HG02852 (cell line): Measurements from ENCODE around the gene EVI5L.
A peak's percentile ranks its signal among the peaks of the same experiment; 100 is the strongest.

ENCODE experiments used
- ATAC-seq: cut with Tn5 transposase; IDR thresholded peaks from one replicate; pipeline ENCODE4 v1.9.1; 2021; ENCODE audit warnings: mild to moderate bottlenecking, moderate library complexity; ENCODE audit not compliant: unreplicated experiment

EVI5L gene

DNA sequence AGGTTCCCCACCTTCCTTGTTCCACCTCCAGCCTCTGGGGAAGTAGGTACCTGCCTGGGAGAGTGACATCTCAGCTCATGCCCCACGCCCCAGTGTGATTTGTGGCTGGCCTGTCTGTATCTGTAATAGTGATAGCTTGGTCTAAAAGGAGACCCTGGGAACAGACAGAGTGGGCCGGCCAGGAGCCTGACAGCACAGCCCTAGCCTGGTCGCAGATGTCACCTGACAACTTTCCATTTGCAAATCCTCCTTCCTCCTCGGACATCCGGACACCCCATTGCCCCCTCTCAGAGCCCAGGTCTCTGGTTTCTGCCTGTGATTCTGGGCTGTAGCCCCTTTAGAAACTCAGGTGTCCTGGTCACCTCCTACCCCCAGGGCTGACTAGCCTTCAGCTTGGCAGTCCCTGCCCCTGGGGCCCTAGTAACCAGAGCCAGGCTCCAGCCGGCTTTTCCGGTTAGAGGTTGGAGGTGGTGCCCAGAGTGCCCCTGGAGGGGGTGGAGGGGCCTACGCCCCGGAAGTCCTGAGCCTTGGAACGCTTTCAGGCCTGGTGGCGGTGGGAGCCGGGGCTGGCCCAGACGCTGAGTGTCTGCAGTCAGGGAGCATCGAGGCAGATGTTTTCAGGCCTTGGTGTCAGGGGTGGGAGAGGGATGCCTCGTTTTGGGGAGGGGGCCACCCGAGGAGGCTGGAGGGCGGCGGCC lies 64.7 kb downstream of the EVI5L start:
- no peak for ATAC-seq

DNA sequence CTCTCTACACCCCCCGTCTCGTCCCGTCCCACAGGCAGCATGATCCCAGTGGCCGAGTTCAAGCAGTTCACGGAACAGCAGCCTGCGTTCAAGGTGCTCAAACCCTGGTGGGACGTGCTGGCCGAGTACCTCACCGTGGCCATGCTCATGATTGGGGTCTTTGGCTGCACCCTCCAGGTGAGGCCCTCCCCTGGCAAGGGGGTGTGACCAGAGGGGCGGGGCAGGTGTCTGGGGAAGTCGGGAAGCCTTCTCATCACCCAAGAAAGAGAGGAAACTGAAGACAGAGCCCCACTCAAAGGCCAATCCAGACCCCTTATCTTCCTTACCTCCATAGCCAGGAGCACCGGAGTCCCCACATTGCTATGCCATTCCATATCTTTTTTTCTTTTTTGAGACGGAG lies 65.5 kb downstream of the EVI5L start:
- ATAC-seq = no peak

DNA sequence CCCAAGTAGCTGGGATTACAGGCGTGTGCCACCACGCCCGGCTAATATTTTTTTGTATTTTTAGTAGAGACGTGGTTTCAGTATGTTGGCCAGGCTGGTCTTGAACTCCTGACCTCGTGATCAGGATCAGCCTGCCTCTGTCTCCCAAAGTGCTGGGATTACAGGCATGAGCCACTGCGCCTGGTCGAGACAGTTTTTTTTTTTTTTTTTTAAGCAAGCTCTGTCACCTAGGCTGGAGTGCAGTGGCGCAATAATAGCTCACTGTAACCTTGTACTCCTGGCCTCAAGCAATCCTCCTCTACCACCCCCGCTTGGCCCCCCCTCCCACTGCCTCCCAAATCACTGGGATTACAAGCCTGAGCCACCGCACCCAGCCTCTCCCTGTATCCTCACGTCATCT lies 67.3 kb downstream of the EVI5L start:
- ATAC-seq = no peak

DNA sequence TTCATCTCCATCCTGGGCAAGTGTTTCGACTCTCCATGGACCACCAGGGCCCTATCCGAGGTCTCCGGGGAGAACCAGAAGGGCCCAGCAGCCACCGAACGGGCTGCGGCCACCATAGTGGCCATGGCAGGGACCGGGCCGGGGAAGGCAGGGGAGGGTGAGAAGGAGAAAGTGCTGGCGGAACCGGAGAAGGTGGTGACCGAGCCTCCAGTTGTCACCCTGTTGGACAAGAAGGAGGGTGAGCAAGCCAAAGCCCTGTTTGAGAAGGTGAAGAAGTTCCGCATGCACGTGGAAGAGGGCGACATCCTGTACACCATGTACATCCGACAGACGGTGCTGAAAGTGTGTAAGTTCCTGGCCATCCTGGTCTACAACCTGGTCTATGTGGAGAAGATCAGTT lies 68.9 kb downstream of the EVI5L start:
- no peak for ATAC-seq

DNA sequence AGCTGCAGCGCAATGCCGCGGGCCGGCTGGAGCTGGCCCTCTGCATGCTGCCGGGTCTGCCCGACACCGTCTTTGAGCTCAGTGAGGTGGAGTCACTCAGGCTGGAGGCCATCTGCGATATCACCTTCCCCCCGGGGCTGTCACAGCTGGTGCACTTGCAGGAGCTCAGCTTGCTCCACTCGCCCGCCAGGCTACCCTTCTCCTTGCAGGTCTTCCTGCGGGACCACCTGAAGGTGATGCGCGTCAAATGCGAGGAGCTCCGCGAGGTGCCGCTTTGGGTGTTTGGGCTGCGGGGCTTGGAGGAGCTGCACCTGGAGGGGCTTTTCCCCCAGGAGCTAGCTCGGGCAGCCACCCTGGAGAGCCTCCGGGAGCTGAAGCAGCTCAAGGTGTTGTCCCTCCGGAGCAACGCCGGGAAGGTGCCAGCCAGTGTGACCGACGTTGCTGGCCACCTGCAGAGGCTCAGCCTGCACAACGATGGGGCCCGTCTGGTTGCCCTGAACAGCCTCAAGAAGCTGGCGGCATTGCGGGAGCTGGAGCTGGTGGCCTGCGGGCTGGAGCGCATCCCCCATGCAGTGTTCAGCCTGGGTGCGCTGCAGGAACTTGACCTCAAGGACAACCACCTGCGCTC lies 69.8 kb downstream of the EVI5L start:
- ATAC-seq = no peak

DNA sequence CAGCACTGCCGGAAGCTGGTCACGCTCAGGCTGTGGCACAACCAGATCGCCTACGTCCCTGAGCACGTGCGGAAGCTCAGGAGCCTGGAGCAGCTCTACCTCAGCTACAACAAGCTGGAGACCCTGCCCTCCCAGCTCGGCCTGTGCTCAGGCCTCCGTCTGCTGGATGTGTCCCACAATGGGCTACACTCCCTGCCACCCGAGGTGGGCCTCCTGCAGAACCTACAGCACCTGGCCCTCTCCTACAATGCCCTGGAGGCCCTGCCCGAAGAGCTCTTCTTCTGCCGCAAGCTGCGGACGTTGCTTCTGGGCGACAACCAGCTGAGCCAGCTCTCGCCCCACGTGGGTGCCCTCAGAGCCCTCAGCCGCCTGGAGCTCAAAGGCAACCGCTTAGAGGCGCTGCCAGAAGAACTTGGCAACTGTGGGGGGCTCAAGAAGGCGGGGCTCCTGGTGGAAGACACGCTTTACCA lies 70.4 kb downstream of the EVI5L start:
- no peak for ATAC-seq

DNA sequence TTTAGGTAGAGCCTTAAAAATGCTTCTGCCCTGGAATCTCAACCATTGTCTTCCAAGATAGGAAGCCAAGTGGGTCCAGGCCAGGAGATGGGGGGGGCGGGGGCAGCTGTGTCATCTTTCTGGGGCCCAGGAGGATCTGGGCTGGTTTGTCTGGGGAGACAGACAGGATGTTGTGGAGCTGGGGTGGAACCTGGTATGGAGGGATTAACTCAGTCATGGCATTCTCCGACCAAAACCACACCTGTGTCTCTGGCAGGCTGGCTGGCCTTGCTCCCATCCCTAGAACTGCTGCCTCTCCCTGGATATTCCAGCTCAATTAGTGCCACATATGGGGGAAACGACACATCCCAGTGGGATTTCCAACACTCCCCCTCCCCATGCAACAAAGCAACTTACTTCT lies 70.9 kb downstream of the EVI5L start:
- no peak for ATAC-seq

DNA sequence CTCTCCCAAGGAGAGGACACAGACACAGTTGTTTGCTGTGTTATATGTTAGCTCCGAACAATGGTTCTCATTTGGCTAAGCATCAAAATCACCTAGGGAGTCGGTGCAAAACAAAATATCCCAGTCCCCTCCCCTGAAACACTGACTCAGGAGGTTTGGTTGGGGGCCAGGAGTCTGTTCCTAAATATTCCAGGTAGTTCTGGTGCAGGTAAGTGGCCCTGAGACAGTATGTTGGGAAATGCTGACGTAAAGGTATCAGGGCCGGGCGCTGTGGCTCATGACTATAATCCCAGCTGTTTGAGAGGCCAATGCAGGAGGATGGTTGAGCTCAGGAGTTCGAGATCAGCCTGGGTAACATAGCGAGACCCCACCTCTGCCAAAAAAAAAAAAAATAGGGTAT lies 71.3 kb downstream of the EVI5L start:
- ATAC-seq = no peak

DNA sequence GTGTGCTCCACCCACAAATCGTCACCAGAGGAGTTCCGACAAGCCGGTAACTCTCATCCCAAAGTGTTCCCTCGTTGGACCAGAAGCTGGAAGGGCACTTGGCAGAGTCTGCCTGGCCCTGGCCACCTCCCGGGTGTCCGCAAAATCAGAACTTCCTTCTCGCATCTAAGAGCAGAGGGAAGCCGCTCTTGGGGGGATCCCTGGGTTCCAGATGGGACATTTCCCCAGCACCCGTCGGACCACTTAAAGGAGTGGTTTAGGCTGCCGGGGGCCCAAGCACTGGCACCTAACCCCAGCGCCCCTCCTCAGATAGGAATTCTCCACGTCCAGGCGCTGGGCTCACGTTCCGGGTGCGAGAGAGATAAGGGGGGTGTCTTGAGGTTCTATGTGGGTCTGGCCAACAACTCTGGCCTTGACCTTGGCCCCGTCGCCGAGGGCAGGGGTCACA lies 72.8 kb downstream of the EVI5L start:
- ATAC-seq = no peak

DNA sequence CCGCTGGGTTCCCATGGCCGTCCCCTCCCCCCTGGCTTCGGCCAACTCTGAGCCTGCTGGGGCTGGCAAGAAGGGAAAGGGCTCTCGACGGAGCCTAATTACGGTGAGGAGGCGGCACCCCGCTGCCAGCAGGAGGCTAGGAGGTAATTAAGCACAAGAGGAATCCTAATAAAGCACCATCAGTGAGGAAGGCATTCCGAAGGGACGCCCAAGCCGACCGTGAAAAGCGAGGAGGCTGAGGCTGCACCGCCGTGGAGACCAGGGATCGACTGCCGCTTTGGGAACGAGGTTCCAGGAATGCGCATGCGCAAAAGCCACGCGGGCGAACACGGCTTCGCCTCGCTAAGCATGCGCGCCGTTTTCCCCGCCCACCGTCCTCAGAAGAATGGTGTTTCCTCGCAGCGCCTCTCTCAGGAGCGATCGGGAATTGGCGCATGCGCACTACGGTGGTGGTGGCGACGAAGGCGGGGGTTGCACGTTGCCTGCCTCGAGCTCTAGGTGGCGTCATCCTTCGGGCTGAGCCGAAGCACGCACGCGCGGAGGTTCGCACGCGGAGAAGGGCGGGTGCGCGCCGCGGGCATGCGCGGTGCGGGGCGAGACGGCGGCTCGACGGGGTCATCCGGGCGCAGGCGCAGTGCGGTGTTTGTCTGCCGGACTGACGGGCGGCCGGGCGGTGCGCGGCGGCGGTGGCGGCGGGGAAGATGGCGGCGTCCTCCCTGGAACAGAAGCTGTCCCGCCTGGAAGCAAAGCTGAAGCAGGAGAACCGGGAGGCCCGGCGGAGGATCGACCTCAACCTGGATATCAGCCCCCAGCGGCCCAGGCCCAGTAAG lies 73.4 kb downstream of the EVI5L start, which contains the start of gene MAP2K7:
TSS of gene MAP2K7 (plus strand) at position 634 of the 830 bp plus-strand sequence. CDS start at position 702, 68 bp downstream.
- peak; percentile 80 for ATAC-seq

DNA sequence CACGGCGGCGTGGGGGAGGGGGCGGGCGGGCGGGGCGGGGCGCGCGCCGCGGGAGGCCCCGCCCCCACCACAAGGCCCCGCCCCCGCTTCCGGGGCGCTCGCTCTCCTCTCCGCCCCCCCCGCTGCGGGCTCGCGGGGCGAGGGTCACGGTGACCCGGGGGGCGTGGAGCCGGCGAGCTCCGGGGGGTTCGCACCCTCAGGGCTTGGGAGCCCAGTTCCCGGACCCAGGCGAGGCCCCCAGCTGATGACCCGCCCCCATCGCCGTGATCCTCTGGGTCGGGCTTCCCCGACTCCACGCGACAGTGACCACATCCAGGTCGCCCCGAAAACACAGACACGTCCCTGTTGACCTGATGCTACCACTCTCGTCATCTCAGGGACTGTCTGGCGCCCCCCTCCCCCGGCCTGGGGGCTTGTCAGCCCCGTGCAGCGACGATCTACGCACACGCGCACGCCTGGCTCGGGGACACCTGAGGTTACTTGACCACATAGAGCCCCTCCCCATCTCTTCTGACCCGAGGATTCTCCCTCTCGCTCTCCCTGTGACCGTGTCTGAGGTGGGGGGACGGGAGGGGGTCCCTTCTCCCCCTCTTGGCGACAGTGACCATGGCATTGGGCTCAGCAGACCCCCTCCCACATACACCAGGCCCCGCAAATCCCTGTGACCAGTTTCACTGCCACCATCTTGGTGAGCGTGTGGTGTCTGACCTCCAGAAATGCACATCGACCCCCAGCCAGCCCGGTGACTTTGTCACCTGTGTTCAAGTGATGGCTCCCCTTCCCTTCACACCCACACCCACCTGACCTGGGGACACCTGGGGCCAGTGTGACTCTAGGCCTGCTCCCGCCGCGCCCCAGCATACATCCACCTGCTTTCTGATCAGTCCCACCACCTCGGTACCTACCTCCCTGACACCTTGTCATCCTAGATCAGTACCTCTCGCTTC lies 74.3 kb downstream of the EVI5L start:
- ATAC-seq = peak; percentile 38

DNA sequence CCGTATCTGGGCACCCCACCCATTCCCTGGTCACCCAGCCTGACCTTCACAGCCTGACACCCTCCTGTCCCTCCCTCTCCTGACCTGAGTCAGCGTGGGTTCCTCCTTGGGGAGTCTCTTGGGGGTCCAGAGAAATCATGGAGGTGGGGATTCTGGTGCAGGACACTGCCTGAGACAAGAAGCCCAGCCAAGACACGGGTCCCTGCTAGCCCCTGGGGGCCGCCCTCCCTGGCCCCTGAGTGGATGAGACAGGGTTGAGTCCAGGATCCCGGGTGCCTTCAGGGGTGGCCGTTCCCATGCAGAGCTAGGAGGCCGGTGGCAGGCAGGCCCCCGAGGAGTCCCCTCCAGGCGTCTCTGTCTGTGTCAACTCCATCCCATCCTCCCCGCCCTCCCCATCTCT lies 75.2 kb downstream of the EVI5L start:
- no peak for ATAC-seq

DNA sequence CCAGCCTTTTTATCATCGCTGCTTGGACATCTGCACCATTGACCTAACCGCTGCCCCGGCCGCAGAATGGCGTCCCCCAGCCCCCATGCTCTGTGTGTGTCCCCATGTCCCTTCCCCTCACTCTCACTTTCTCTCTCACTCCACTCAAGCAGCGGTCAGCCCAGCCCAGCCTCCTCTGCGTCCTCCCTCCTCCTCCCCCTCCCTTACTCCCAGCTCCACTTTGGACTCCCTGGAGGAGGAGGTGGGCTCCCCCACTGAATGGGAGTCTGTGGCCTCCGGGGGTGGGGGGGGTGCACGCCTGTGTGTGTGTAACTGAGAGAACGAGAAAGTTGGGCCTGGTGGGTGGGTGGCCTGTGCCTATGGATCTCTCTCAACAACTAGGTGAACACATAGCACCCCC lies 75.8 kb downstream of the EVI5L start:
- no peak for ATAC-seq

DNA sequence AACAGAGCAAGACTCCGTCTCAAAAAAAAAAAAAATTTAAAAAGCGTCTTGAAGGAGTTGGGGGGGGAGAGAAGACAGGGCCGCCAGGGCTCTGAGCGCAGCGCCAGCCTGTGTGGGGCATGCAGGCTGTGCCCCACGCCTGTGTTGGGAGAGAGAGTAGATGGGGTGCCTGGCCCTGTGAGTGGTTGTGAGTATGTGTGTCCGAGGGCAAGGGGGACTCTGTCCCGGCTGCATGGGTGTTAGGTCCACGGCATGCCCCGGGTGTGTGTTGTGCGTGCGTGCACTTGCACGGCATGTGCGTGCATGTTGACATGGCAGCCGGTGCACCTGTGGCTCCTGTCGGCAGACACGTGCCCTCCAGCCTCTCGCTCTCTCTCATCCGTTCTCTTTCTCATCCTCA lies 77.1 kb downstream of the EVI5L start:
- no peak for ATAC-seq

DNA sequence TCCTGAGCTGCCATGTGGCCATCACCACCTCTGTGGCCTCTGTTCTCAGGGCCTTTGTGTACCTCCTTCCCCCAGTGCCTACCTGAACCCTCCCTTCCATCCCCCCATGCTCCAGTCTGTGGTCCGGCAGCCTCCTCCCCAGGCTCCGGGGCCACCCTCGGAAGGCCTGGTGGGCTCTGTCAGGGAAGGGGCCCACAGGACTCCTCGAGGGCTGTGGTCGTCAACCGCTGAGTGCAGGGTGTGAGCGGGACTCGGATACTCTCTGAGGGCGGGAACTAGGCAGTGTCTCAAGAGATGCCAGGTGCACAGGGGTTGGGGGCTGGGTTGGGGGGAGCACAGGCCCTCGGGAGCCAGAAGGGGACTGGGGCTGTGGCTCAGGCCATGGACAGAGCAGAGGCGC lies 77.5 kb downstream of the EVI5L start:
- ATAC-seq = no peak

DNA sequence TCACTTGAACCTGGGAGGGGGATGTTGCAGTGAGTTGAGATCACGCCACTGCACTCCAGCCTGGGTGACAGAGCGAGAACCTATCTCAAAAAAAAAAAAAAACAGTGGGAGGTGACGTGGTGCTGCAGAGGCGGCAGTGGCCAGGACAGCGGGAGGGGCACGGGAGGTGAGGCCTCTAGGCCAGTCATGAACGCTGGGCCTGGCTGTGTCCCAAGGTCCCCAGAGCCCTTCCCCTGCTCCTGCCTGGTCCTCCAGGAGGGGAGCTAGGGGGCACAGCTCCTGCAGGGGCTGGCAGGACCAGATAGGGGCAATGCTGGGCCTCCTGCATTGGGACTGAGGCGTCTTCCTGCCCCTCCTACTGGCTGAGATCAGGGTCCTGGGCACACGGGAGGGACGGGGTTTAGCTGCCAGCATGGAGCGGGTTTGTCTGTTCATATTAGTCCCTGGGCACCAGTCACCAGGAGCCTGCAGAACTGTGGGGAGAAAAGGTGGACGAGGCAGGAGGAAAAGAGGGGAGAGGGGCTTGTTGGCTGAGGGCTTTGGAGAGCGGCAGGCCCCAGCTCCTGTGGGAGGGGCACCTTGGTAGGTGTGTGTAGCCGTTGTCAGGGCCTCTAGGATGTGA lies 78.2 kb downstream of the EVI5L start:
- no peak for ATAC-seq

DNA sequence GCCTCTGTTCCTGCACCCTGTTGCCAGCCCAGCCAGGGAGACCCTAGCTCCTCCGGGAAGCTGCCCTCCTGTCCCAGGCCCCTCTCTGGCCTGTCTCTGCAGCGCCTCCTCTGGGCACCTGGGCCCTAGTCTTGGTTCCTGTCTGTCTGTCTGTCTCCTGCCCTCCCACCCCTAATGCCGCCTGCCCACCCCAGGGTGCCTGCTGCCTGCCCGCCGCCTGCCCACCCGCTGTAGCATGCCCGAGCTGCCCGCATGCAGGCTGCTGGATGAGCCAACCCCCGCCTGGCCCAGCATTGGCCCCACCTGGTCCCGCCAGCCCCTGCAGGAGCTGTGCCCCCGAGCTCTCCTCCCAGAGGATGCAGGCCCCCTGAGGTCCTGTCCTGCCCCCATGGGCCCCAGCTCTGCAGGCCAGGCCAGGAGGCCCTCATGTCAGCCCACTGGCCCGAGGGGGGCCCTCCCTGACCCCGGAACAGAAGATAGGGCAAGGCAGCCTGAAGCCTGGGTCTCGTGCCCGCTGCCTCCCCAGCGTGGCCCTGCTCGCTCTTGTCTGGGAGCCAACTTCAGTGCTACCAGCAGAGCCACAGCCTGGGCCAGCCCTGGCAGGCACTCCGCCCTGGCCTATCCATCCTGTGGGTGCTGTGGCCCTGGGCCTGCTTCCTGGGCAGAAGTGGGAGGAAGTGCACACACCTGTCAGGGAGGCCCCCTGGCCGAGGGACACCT lies 78.9 kb downstream of the EVI5L start:
- ATAC-seq = no peak

DNA sequence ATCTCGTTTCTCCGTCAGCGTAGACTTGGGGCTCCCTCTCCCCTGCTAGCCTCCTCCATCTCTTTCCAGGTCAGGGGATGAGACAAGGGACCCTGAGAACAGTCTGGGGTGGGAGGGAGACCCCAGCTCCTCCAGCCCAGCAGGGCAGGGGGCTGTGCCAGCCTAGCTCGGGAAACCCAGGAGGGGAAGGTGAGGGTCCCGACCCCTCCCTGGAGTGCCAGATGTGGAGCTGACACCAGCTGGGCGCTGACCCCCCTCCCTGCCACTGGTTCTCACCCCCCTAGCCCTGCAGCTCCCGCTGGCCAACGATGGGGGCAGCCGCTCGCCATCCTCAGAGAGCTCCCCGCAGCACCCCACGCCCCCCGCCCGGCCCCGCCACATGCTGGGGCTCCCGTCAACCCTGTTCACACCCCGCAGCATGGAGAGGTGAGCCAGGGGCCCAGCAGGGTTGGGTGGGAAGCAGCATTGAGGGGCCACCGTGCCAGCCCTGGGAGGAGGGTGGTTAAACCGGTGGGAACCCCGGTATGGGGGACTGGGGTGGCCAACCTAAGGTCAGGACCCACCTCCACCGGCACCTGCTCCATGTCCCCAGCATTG lies 79.6 kb downstream of the EVI5L start:
- no peak for ATAC-seq
